ENCODE results near the gene FRAS1. TPM values are rescaled to one million over a fixed set of nuclear protein-coding genes. Genes with fewer than 3 reads are reported as not detected.

The FRAS1 gene
- total RNA-seq, 1 donor from 2014 or later: 0.13 TPM

GRCh38 chr4:78568640-78569305 lies 511.6 kb downstream of the FRAS1 start:
- no peak for DNase-seq (ENCODE audit: low read depth in 2 of 2)

- peak in 1 of 2 donors; percentile 65 for DNase-seq (ENCODE audit: low read depth in 2 of 2)
These were observed 512.2 kb downstream of the FRAS1 start for GRCh38 chr4:78569306-78569821.

GRCh38 chr4:78570117-78570516 lies 513.0 kb downstream of the FRAS1 start:
- DNase-seq (ENCODE audit: low read depth in 2 of 2): no peak

DNA sequence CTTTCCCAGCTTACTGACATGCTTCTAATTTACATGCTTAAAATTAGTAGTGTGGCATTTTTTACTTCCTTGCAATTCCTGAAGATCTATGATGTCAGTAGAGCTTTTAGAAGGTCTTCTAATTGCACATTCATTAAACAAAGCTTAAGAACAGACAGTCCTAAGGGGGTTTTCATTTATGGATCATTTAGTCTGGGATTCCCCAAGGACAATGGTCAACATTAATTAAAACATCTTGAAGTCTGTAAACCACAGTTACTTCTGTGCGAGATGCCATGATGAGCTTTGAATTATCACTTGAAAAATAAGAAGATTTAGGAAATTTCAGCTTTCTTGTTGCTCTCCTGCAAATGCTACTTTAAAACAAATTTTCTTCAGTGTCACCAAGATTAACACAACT lies 514.7 kb downstream of the FRAS1 start:
- no peak for DNase-seq (ENCODE audit: low read depth in 2 of 2)

GRCh38 chr4:78578674-78579425 lies 521.7 kb downstream of the FRAS1 start:
- DNase-seq (ENCODE audit: low read depth in 2 of 2): no peak

GRCh38 chr4:78581618-78582017 lies 524.5 kb downstream of the FRAS1 start:
- DNase-seq (ENCODE audit: low read depth in 2 of 2): no peak

DNA sequence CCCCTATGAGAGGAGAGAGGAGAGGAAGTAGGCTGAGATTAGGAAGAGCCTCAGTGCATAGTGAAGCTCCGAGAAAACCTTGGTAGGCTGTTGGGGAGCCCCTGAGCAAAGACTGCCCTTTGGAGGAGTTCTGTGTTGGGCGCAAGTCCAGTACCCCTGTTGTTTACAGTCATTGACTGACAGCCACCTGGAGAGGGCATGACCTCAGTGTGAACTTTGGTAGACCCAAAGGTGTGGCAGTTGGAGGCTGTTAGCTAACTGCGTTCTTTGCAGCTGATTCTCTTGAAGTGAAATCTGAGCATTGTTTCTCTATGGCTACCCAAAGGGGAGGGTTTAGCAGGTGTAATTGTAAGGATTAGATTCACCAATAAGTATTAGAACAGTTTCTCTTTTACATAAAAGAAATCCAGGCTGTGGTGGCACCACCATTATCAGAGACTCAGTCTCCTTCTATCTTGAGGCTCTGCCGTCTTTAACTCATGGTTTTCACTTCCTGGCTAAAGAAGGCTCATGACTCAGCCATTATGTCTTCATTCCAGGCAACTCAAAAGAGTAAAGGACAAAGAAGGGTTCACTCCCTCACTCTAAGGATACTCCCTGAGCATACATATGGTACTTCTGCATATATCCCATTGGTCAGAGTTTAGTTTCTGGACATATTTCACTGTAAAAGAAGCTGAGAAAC lies 527.9 kb downstream of the FRAS1 start:
- DNase-seq (ENCODE audit: low read depth in 2 of 2): no peak

- DNase-seq (ENCODE audit: low read depth in 2 of 2): no peak
These were observed 528.5 kb downstream of the FRAS1 start for GRCh38 chr4:78585633-78586032.

DNA sequence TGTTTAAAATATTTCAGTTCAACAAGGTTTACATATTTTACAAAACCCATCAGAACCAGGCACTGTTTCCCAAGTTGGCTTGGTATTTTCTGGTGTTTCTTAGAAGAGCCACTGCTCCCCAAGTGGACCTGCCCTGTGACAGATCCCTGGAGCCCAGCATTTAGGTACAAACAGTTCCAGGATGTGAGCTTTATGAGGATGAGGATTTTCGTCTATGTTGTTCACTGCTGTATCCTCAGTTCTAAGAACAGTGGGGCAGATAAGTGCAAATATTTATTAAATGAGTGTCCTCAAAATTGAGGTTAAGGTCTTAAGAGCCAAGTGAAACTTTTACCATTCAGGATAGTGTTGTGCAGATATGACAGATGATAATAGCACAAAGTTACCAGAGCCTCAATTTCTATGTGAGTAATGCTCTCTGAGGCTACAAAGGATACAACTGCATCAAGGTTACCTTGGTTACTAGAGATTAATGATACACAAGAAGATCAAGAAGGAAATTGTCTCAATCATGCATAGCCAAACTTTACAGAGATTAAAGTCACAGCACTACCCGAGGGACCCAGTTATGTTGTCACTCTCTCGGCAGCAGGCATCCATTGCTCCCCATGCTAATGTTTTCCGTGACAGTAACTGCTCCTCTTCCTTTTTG lies 531.9 kb downstream of the FRAS1 start:
- no peak for DNase-seq (ENCODE audit: low read depth in 2 of 2)

GRCh38 chr4:78591404-78591803 lies 534.3 kb downstream of the FRAS1 start:
- peak; percentile 30 to 49 for DNase-seq (ENCODE audit: low read depth in 2 of 2)

DNA sequence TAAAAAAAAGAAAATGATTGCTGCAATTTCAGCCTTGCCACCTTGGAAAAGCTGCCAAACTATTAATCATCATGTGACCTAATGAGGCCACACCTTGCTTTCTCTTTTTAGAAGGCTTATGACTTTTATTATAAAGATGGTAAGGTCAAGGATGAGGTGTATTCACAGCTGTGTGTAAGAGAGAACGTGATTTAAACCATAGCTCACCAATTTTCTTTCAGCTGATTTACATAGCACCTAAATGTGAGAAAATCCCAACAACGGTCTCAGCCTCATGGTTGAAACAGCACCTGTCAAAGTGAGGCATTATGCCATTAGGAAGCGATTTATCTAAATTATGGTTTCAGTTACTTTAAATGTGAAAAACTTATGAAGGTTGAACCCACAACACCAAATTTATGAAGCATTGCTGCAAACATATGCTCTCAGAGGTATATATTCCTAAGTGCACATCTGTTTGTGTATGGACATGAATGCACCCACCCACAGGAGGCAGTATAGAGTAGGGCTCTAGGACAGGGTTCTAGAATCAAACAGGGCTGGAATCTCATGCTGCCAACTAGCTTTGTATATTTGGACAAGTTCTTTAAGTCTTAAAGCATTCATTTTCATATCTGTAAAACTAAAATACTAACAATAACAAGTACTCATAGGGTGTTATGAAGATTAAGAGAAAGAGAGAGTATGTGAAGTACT lies 535.1 kb downstream of the FRAS1 start:
- DNase-seq (ENCODE audit: low read depth in 2 of 2): no peak

Other genes with a start within 250 kb of the FRAS1 start
- gene CNOT6L, start 238.0 kb upstream of the FRAS1 start, total RNA-seq: 32.1 and 40.3 TPM in 2 replicates
- gene MRPL1, start 194.5 kb upstream of the FRAS1 start, total RNA-seq: 11.4 and 23.1 TPM in 2 replicates

Data from dermis microvascular lymphatic vessel endothelial cell (primary cell).